Measurements from ENCODE around the gene IL23A.

IL23A gene

GRCh38 chr12:56362130-56363059 is 23.7 kb downstream of the IL23A start, which contains the start of gene APOF:
APOF (minus strand) TSS chr12:56362857; CDS start chr12:56362745, 112 bp downstream.
- DNase-seq = no peak

- no peak for DNase-seq
These were observed 28.3 kb downstream of the IL23A start for GRCh38 chr12:56366948-56367347.

- no peak for DNase-seq
These were observed 34.8 kb downstream of the IL23A start for GRCh38 chr12:56373515-56373914.

GRCh38 chr12:56374726-56375597 is 36.3 kb downstream of the IL23A start:
- DNase-seq = no peak

- DNase-seq = no peak
These were observed 37.1 kb downstream of the IL23A start for GRCh38 chr12:56375598-56376434.

- DNase-seq = no peak
These were observed 38.8 kb downstream of the IL23A start for GRCh38 chr12:56377310-56377988.

GRCh38 chr12:56377989-56378316 is 39.3 kb downstream of the IL23A start:
- DNase-seq = no peak

- no peak for DNase-seq
These were observed 43.9 kb downstream of the IL23A start for GRCh38 chr12:56382611-56383010.

- DNase-seq = no peak
These were observed 47.2 kb downstream of the IL23A start for GRCh38 chr12:56385873-56386272.

GRCh38 chr12:56387152-56387736 is 48.6 kb downstream of the IL23A start:
- no peak for DNase-seq

- DNase-seq = no peak
These were observed 50.7 kb downstream of the IL23A start for GRCh38 chr12:56389412-56389811.

All from CD4-positive, alpha-beta T cell treated with Interleukin-21 for 1 hour (primary cell).